GM21737 (cell line): ENCODE measurements around the gene KCTD4.
"Not testable (repeated sequence)": the region's sequence is repeated elsewhere in the genome, so short reads cannot be mapped to it uniquely, and the experiment has no call there.

Source experiments
- ATAC-seq: cut with Tn5 transposase; IDR thresholded peaks from one replicate; pipeline ENCODE4 v1.9.1; 2021; ENCODE audit warnings: mild to moderate bottlenecking, moderate library complexity; ENCODE audit not compliant: unreplicated experiment

The KCTD4 gene

GRCh38 chr13:45200701-45201232, at the start of gene KCTD4:
Gene KCTD4, minus strand, starts transcription at chr13:45201045. Its CDS starts 6,478 bp downstream, at chr13:45194567.
- ATAC-seq = no peak

- no peak for ATAC-seq
Measured at GRCh38 chr13:45249662-45250061, 48.8 kb upstream of the KCTD4 start.

GRCh38 chr13:45244736-45245135, 43.9 kb upstream of the KCTD4 start:
- ATAC-seq = not testable (repeated sequence)

DNA sequence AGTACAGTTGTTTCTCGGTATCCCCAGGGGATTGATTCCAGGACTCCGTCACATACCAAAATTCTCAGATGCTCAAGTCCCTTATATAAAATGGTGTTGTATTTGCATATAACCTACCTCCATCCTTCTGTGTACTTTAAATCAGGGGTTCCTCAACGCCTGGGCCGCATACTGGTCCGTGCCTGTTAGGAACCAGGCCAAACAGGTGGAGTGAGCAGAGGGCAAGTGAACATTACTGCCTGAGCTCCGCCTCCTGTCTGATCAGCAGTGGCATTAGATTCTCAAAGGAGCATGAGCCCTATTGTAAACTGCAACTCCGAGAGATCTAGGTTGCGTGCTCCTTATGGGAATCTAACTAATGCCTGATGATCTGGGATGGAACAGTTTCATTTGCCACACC, 42.2 kb upstream of the KCTD4 start:
- ATAC-seq = no peak

- no peak for ATAC-seq
Measured at GRCh38 chr13:45242524-45242923, 41.7 kb upstream of the KCTD4 start.

- no peak for ATAC-seq
Measured at GRCh38 chr13:45242070-45242469, 41.2 kb upstream of the KCTD4 start.

DNA sequence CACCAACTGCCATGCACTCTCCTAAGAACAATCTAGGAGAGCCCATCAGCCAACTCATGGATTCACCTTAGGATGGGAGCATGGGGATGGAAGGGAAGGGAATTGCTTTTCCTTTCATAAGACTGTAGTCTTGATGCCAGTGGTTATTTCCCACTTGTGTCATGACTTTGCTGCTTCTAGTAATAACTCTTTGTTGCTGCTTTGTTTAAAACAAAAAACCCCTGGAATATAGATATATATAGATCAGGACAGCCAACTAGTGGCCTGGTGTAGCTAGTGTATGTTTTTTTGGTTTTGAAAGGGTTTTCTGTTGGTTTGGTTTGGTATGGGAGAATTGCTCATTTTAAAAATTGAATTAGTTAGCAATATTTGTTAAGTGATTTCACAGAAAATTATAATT, 39.3 kb upstream of the KCTD4 start:
- ATAC-seq = no peak

- no peak for ATAC-seq
Measured at GRCh38 chr13:45238945-45239795, 38.3 kb upstream of the KCTD4 start.

DNA sequence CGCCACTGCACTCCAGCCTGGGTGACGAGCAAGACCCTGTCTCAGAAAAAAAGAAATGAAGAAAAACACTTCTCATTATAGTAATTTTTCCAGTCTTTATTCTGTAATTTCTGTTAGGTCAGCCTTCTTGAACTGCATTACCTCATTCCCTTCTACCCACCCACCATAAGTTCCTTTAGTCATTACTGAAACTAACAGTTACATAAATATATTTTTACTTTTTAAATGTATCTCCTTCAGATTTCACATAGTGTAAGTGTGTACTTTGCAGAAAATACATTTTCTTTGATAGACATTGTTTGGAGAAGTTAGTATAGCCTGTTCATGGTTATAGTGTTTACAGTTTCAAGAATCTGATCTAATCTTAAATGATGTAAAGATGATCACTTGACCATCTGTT, 31.7 kb upstream of the KCTD4 start:
- ATAC-seq = no peak

DNA sequence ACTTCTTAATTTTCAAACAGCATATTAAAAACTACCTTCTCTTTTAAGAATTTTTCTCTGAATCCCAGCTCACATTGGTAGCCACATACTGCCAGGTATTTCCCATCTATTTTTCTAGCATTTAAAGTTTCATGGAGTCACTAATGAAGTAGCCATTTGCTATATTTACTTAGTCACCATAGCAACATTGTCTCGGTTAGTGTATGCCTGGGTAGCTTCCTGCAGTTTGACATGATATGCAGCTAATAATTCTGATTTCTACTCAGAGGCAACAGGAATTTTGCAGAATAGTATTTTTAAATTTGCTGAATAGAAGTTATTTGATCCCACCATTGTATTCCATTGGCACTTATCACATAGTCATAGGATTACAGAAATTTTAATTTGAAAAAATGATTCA, 30.9 kb upstream of the KCTD4 start:
- no peak for ATAC-seq

GRCh38 chr13:45231305-45231704, 30.5 kb upstream of the KCTD4 start:
- ATAC-seq = no peak

DNA sequence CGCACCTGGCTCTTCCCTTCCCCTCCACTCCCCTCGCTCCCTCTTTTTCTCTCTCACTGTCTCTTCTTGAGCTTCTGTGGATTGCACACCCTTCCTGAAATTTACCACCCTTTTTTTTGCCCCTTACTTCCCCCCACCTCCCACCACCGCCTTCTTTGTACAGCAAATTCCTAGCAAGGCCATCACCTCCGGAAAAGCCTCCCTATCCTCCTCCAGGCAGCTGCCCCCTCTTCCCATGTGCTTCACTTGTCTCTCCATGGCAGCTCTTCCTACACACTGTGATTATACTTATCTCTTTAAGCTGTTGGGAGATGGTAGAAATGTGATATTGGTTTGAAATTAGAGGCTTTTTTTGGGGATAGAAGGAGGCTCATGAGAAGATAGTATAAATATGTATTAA, 28.3 kb upstream of the KCTD4 start:
- no peak for ATAC-seq

DNA sequence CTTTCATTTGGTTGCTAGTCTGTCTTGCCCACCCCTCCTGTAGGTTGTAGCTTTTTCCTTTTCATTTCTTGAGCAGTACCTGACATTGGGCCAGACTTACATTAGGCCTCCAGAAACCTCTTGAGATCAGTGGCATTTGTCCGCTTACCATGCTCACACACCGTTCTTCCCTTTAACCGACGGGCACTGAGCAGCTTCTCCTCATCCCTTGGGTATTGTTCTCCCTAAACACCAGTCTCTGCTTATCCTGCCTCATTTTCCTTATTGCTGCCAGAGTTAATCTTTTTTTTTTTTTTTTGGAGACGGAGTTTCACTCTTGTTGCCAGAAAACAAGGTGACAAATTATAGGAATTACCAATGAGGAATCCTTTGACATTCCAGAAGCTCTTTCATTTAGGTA, 27.2 kb upstream of the KCTD4 start:
- no peak for ATAC-seq

DNA sequence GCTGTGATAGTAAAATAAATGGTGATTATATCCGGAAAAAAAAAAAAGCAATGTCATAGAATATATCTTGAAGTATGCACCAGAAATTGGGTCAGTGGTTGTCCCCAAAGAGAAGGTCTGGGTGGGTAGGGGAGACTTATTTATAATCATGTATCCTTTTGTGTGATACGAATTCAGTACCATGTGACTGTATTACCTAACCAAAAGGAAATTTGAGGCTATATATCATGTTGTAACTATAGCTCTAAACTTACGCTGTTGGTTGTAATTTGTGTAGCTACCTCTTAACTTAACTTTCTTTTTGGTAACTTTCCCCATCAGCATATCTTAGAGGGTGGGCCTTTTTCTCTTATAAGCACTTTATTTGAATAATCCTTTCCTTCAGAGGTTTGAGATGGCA, 25.2 kb upstream of the KCTD4 start:
- ATAC-seq = no peak

GRCh38 chr13:45225370-45225769, 24.5 kb upstream of the KCTD4 start:
- ATAC-seq = no peak

GRCh38 chr13:45224176-45224575, 23.3 kb upstream of the KCTD4 start:
- no peak for ATAC-seq

- ATAC-seq = no peak
Measured at GRCh38 chr13:45222919-45223318, 22.1 kb upstream of the KCTD4 start.

- ATAC-seq = no peak
Measured at GRCh38 chr13:45222516-45222915, 21.7 kb upstream of the KCTD4 start.

DNA sequence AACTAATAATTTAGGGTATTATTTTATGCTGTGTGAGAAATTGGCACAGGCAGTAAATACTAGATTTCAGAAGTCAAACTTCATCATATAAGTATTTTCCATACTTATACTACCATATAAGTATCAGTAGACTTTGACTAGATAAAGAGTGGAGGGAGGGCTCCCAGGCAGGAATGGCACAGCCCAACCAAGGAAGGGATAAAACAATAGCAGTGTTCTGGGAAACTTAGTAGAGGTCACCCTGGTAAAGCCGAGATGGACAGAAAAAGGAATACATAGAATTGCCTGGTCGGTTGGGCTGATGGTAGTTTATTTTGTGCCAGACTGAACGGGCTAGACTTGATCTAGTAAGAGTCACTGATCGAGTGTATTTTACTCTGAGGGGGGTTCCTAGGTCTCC, 19.6 kb upstream of the KCTD4 start:
- no peak for ATAC-seq

DNA sequence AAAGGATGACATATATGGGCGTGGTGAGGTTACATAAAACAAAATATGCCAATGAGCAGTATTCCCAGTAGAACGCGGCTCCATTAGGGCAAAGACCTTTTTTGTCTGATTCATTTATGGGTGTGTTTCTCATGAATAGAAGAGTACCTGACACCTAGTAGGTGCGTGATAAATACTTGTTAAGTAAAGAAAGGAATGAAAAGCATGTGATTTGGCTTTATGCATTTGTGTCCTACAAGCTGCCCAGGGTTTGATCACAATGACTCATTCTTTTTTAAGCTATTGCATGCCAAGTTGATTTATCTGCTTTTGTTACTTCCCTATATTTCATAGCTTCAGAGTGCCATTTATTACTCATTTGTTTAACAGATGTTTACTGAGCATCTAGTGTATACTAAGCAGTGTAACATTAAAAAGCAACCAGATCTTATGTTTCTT, 19.1 kb upstream of the KCTD4 start:
- no peak for ATAC-seq

- ATAC-seq = no peak
Measured at GRCh38 chr13:45219123-45219891, 18.5 kb upstream of the KCTD4 start.

DNA sequence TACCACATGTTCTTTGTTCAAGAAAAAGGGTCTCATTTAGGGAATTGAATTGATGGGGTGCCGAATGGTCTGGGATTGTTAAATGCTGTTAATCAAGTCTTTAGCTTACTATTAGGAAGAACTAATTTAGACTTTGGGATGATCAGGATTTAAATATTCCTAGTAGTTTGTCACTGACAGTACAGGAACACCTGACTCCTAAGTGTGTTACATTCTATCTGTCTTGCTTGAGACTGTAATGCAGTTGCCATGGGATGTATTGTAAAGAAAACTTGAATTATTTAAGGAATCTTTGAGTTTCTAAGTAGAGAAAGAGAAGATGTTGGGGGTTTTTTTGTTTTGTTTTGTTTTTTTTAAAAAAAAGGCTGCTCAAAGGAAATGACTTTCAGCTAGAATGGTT, 17.8 kb upstream of the KCTD4 start:
- ATAC-seq = no peak
